Measurements from ENCODE around the gene GRAMD2A.

The GRAMD2A gene

DNA sequence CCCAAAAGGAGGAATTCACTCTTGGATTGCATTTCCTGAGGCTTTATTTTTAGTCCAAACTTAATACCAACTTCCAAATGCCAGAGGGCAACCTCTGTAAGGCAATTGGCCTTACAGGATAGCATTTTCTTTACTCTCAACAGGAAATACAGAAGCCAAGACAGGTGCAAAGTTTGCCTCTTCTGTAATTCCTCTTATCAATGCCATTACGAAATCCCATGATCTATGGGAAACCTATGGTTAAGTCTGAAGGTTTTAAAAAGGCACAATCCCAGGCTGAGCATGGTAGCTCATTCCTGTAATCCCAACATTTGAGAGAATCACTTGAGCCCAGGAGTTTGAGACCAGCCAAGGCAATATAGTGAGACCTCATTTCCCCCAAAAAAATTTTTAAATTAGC is 18.5 kb upstream of the GRAMD2A start:
- DNase-seq = no peak

- no peak for DNase-seq
These were observed 10.0 kb upstream of the GRAMD2A start for GRCh38 chr15:72207558-72208085.

DNA sequence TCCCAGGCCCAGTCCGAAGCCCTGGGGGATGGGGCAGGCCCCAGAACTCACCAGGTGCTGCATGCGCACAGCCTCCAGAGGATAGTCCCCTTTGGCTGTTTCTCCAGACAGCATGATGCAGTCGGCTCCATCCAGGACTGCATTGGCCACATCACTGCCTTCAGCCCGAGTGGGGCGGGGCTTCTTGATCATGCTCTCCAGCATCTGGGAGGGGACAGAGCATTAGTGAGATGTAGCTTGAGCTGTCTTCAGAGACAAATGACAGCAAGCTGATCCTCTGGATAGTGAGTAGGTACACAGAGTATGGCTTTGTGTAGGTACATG is 9.1 kb upstream of the GRAMD2A start:
- no peak for DNase-seq

DNA sequence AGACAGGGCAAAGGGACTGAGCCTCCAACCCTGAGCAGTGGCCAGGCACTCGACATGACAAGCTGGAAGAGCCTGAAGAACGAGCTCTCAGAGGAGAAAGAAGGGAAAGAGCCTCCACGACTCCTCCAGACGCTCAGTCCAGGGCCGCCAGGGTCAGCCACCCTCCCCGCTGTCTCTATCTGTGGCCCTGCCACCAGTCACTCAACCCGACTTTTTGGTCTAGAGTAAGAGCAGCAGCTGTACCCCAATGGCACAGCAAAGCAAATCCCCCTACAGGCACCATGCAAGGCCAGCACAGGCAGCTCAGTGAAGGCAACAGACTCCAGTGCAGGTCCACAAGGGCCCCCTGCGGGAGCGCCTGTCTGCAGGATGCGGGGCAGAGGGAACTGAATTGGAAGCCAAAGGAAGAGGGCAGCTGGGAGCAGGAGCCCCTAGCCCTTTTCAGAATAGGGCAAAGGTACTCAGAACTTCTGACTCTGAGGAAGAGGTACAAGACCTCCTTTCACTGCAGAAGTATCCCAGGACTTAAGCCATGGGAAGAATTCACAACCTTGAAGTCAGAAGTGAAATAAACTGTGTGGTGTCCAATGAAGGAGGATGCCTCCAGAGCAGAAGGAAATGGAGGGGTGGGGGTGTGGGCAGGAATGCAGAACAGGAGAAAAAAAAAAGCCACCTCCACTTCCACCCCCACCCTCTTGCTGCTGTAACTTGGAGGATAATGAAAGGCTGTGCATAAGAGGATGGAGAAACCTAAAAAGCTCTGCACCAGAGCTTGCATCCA is 8.5 kb upstream of the GRAMD2A start:
- DNase-seq = no peak

- DNase-seq = no peak
These were observed 7.7 kb upstream of the GRAMD2A start for GRCh38 chr15:72205273-72205672.

DNA sequence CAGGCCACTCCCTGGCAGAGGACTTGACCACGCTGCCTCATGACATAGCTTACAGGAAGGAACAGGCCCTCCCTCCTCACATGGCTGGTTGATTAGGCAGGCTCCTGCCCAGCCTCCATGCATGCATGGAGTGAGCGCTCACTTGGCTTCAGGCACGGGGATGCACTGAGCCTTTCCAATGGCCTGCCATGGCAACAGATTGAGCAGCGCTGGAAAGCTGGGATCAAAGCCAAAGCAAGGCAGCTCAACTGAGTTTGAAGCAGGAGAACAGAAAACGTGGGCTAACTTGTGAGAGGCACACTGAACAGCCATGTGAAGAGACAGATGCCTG is 5.9 kb upstream of the GRAMD2A start:
- no peak for DNase-seq

DNA sequence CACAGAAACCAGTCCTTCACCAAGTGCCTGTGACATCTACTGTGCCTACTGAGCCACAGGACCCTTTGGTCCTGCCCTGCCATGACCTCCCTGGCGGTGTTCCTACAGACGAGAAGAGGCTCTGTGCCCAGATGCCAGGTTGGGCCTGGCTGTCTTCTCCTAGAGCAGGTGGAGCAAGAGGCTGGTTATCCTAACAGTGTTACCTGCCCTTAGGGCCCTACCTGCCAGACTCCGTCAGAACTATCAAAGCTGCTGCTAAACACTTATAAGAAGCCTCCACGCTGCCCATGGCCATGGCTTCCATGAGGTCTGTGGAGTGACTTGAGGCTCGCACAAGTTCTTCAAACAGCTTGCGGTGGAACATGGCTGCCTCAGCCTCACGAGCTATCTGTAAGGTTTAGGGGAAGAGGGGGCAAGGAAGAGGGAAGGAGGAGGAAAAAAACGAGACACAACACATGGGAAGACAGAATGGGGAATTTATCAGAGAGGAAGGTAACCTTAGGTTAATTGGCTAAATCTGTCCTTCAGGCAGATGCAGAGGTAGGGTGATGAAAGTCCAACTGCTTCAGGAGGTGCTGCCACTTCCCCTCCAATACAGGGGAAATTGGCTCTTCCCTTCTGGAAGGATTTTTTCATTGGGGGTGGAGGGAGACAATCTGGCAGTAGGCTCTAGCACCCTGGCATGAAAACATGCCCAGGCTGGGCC is 5.4 kb upstream of the GRAMD2A start:
- DNase-seq = no peak

DNA sequence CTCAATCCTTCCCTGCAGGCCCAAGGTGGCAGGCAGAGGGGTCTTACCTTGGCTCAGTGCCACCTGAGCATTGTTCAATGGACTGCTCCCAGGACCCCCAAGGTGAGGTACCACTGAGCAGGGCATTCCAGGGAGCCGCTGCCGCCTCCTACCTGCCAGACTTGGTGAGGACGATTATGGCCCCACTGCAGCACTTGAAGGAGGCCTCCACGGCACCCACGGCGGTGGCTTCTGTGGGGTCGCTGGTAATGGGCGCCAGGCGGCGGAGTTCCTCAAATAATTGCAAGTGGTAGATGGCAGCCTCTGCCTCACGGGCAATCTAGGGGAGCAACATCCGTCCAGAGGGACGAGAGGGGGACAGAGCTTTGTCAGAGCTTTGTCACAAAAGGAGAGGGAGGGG is 4.7 kb upstream of the GRAMD2A start:
- DNase-seq = no peak

DNA sequence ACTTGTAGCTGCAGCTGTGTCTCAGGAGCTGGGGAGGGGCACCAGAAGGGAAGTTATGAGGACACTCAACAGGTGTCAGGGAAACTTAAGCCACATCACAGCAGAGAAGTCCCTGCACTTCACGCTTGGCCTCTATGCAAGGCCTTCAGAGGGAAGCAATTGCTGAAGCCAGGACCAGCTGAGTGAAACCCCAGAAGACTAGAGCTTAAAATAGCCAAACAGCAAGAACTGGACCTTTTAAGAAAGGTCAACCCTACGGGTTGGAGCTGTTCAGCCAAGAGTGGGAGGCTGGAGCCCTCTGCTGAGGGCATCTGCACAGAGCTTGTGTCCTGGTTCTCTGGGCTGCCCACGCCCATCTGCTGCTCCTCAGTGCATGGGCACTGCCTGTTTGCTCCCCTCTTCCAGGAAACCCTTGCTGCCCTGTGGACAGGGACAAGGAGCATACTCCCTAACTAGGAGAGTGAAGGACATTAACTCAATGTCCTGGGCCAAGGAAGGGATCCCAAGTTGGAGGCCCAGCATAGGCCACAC is 3.9 kb upstream of the GRAMD2A start:
- no peak for DNase-seq

DNA sequence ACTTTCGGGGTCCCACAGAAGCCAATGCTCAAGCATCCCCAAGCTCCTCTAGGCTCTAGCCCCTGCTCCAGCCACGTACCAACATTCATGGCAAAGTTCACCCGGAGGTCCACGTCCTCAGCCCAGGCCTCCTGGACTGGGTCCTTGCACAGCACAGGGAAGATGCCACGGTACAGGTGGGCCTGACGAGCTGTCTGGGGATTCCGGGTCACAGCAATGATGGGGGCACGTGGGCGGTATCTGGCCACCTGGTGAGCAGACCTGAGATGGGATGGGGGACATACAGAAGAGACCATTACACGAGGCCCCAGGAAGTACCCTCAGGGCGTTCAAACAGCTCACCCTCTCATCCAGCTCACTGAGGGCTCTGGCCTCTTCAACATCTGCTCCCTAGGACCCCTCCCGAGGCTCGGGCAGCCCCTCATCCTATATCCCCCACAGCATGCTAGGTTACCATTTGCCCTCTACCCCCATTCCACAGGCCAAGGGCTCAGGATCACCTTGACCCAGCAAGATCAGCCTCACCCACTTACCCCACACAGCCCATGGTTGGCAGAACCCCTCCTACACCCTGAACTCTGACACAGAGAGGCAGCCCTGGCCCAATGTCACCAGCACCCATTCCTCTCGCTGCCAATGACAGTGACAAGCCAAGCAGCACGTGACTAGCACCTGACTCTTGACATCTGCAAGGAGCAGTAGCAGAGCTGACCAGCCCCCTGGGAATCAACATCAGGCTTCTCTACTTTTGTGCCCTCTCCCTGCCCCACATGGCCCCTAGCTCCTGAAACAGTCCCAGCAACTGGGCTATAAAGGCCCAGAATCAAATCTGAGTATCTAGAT is 3.0 kb upstream of the GRAMD2A start:
- no peak for DNase-seq

DNA sequence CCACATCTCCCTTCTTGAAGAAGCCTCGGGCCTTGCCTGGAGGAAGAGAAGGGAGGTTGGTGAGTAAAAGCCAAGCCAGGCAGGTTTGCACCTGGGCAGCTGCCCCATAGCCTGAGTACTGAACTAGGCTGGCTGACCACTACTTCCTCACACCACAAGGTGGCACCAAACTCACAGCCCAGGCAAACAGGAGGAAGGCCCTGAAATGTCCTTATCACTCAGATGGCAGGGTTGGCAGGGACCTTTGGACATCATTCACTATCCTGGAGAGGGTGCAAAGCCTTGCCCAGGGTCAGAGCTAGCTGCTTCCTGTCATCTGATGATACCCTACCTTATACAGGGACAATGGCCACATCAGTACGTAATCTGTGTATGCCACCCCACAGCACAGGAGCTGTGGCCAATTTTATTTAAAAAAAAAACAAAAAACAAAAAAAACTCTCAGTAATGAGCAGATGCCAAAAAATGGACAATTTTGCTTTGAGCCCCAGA is 2.2 kb upstream of the GRAMD2A start:
- DNase-seq = peak; percentile 79 to 80

DNA sequence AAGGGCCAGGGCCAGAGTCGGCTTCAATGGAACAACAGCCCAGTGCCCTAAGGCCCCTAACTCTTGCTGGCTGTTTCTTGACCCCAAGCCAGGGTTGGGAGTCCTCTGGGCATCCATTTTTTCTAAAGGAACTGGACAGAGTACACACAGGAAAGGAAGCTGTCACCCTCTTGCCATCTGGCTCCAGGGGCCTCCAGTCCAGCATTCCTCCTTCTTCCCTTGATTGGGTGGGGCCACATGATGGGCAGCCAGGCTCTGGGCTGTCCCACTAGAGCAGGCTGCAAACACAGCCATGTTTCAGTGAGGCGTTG is 1.6 kb upstream of the GRAMD2A start:
- no peak for DNase-seq

DNA sequence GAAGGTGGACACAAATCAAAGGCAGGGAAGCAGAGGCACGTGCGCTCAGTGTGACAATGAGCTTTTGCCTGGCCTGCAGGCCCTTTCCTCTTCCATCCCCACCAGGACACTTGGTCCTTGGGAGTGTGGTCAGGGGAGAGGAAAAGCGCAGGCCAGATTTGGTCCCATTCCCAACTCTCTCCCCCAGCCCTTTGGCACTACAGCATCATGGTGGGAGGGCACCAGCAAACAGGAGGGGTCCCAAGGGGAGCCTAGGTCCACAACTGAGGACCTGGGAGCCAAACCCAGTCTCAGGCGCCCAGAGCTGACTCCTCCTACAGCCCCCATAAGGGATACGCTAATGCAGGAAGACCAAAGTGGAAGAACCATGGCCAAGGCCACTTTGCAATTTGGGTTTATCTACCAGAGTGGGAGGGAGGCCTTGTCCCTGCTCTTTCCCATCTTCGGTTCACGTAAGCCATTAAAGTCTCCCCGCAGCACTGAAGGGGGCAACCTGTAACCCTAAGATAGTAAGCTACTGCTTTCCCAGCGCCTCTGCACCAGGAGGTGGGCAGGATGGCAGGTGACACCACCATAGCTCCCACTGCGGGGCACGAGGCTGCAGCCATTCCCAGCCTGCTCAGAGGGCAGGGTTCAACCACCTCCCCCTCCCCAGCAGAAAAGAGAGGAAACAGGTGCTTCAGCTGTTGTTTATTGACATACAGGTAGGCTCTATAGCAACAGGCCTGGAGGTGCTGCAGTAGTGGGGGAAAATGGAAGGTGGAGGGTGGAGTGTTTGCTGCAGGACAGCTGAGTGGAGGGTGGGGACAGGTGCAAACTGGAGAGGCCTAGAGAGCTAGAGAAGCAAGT is 993 bp upstream of the GRAMD2A start:
- DNase-seq = no peak

DNA sequence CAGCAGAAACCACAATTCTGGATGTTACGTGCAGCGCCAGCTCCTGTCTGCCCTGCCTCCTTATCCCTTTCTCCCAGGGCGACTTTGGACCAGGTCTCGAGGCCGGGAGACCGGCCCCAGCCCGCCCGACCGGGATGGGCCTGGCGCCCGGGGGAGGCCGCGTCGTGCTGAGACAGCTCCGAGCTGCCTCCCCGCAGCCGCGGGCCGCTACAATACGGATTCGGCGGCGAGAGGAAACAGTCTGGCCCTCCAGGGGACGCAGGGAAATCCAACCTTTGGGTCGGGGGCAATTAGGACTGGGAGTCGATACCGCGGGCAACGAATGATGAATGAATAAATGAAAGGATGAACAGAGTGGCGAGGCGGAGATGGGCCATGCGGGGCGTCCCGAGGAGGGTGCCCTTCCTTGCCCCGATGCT is 537 bp downstream of the GRAMD2A start:
- DNase-seq = no peak

DNA sequence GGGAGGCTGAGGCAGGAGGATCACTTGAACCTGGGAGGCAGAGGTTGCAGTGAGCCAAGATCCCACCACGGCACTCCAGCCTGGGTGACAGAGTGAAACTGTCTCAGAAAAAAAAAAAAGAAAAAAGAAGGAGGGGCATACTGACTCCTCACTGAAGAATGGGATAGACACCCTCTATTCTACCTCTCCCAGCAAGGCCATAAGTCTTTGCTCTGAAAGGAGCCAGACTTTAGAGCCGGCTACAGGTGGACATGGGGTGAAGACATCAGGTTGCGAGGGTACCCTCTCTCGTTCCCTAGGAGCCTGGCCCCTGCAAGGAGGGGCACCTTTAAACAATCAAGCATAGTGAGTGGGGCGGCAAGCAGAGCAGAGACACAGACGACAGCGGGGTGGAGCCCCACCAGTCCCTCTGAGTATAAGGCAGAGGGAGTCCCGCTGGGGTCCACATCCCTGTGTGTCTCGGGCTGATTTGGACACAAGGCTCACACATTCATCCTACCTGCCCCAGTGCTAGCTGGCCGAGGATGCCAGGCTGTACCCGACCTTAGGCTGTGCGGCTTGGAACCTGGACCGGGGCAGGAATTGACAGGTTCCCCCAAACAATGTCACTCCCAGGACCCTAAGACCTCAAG is 1.1 kb downstream of the GRAMD2A start:
- no peak for DNase-seq

DNA sequence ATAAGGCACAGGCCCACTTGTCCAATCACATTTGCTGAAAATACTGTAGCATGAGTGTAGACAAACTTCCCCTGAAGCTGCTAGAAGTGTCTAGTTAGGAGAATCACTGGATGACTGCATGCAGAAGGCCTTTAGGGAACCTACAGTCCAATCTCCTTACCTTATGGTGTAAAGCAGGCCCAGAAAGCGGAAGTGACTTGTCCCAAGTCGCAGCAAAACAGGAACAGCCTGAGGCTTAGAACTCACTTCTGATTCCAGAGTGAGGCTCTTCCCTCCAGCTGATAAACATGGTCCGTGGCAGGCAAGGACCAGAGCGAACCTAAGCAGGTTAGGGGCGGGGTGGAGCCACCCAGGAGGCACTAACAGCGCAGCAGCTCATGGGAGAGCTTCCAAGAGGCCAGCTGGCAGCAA is 2.5 kb downstream of the GRAMD2A start:
- DNase-seq = peak; percentile 13 to 57

- DNase-seq = no peak
These were observed 3.7 kb downstream of the GRAMD2A start for GRCh38 chr15:72193836-72194396.

DNA sequence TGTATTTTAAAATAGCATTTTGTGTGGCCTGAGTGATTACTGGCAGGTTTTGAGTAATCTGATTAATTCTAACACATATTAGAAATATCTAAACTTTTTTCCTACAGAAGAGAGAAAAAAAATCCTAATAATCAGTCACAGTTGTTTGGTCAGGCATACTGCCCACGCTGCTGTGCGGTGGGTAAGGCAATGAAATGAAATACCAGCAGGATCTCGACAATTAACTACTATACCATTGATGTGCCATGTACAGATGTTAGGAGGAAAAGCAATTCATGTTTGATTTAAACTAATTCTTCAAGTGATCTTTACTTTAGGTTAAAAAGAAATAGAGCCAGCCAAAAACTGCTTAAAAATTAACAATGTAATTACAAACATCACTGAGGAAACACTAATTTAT is 5.2 kb downstream of the GRAMD2A start:
- DNase-seq = no peak

- no peak for DNase-seq
These were observed 8.2 kb downstream of the GRAMD2A start for GRCh38 chr15:72189250-72189902.

GRCh38 chr15:72184165-72184811 is 13.3 kb downstream of the GRAMD2A start:
- no peak for DNase-seq

- DNase-seq = no peak
These were observed 13.8 kb downstream of the GRAMD2A start for GRCh38 chr15:72183781-72184164.
